Erythroblast (primary cell): ENCODE results near the gene OR10P1.

Source experiments
- GATA1 ChIP-seq: IDR thresholded peaks from 2 replicates; pipeline ENCODE4 v1.6.1; 2011; ENCODE audit warnings: low read depth, mild to moderate bottlenecking, control low read depth, low read length, moderate library complexity
- POLR2A ChIP-seq: IDR thresholded peaks from 2 replicates; pipeline ENCODE4 v1.6.1; 2011; ENCODE audit warnings: mild to moderate bottlenecking, low read length

- TF ChIP-seq POLR2A (no peak), GATA1 (no peak)
These were observed 21.5 kb downstream of the OR10P1 start for GRCh38 chr12:55658212-55658611.
